Hematopoietic multipotent progenitor cell treated with erythropoietin and hydrocortisone succinate and interleukin-3 and kit ligand, for 8 days (in vitro differentiated cells): ENCODE data around the gene TMEM59.
A peak's percentile ranks its signal among the peaks of the same experiment; 100 is the strongest.
"Not testable (repeated sequence)": the region's sequence is repeated elsewhere in the genome, so short reads cannot be mapped to it uniquely, and the experiment has no call there.

ENCODE experiments used
- DNase-seq: peaks from one replicate; pipeline ENCODE4 v3.0.0-alpha.2; 2015

Gene TMEM59

DNA sequence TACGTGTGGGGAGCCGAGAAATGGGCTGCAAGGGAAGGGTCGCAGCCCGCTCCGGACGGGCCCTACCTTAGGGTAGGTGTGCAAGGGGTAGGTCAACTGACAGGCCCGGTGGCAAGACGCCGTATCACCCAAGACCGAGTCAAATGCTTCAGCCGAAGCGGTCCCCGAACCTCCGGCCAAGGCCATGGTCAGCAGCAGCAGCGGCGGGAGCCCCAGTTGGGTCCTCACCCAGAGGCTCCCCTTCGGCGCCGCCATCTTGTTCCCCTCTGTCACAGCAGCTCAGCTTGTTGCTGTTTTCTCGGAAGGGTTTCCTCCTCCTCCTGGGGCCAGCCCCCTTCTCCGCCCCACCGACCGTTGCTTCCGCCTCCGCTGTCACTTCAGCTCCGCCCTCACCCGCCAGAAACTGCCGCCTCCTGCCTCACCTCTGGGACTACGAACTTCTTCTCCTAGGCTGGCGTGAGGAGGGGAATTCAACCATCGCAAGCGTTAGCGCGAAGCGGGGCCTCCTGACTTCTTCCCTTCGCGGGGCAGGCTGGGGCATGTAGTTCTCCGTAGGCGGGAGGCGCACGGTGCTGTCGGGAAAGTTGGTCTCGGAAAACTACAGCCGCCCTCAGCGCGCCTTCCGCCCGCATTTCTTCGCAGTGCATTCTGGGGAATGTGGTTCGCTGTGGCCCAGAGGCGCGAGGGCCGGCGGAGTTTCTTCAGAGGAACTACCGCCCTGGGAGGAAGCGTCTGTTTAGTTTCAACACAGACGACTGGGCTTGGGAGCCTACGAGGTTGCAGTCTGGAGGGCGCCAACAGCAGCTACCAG lies at the start of gene TMEM59, which contains the start of gene TCEANC2:
Gene TMEM59, minus strand, starts transcription at position 271 of the 811 bp plus-strand sequence. Its CDS starts 16 bp downstream, at position 255.
Gene TCEANC2, plus strand, starts transcription at position 675 of the 811 bp plus-strand sequence. CDS start 815 bp downstream, outside the sequence.
- peak; percentile 99 for DNase-seq

- DNase-seq = no peak
These were observed 47.5 kb upstream of the TMEM59 start for GRCh38 chr1:54100500-54100899.

GRCh38 chr1:54099061-54099610 lies 46.1 kb upstream of the TMEM59 start:
- no peak for DNase-seq

DNA sequence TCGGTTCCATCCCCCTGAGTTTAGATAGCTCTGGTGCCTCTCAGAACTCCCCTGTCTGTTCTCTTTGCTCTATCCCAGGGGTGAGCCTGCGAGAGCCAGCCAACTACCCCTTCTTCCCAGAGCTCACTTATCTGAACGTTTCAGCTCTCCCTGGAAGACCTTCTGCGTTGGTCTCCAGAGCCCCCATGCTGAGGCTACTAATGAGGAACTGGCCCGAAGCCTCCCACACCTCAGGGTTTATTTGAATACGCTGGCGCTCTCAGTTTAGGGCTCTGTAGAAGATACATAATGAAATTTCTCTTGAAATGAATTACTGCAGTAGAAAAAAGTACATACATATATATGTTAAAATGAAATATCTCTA lies 43.9 kb upstream of the TMEM59 start:
- no peak for DNase-seq

GRCh38 chr1:54096227-54096876 lies 43.3 kb upstream of the TMEM59 start:
- DNase-seq = no peak

- DNase-seq = peak; percentile 7
These were observed 42.7 kb upstream of the TMEM59 start for GRCh38 chr1:54095546-54096226.

- not testable (repeated sequence) for DNase-seq
These were observed 41.7 kb upstream of the TMEM59 start for GRCh38 chr1:54094730-54095105.

GRCh38 chr1:54094001-54094729 lies 41.2 kb upstream of the TMEM59 start:
- no peak for DNase-seq

- no peak for DNase-seq
These were observed 38.7 kb upstream of the TMEM59 start for GRCh38 chr1:54091666-54092065.

GRCh38 chr1:54088385-54088784 lies 35.4 kb upstream of the TMEM59 start:
- no peak for DNase-seq

DNA sequence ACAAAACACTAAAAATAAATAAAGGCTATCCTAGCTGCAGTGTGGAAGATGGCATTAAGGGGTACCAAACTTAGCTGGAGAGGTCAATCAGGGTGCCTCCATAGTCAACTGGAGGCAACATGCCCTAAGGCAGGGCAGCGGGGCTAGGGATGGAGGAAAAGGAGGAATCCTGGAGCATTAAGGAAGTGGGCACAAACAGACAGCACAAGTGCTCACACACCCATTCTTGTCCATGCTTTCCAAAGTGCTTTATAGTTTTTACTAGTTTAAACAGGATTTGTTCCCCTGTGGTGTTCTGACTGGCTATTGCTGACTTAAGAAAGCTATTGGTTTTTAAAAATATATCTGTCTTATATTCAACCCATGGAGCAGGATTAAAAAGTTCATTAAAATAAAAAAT lies 33.8 kb upstream of the TMEM59 start:
- DNase-seq = no peak

GRCh38 chr1:54084794-54085193 lies 31.8 kb upstream of the TMEM59 start:
- no peak for DNase-seq

DNA sequence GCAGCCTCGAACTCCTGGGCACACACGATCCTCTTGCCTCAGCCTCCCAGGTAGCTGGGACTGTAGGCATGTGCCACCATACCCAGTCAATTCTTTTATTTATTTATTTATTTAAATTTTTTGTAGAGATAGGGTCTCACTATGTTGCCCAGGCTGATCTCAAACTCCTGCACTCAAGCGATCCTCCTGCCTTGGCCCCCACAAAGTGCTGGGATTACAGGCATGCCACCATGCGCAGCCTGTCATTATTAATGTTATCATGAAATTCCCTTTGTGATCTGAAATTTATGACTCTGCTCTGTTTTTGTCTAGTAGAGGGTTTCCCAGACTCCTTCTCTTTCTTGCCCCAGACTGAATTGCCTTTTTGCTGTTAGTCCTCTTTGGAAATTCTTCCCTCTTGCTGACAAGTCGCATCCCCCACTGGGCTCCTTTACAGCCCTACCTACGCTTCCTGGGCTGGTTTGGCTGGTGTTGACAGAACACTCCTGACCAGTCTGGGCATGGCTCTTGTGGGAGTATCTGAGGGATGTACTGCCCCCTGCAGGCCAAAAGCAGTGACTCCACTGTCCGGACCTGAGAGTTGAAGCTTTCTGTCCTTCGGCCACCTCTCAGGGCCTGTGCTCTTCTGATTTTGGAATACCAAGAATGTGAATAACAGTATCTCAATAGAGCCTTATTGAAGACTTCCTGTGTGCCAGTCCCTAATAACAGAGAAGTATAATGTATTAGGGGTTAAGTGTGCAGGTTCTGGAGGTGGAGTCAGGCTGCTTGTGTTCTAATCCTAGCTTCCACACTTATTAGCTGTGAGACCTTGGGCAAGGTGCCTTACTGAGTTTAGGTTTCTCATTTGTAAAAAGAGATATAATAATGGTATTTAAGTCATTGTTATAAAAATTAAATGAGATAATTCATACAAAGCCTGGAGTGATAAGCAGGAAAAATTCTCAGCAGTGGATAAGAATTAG lies 28.6 kb upstream of the TMEM59 start:
- peak; percentile 80 for DNase-seq

- DNase-seq = no peak
These were observed 27.6 kb upstream of the TMEM59 start for GRCh38 chr1:54080598-54081049.

DNA sequence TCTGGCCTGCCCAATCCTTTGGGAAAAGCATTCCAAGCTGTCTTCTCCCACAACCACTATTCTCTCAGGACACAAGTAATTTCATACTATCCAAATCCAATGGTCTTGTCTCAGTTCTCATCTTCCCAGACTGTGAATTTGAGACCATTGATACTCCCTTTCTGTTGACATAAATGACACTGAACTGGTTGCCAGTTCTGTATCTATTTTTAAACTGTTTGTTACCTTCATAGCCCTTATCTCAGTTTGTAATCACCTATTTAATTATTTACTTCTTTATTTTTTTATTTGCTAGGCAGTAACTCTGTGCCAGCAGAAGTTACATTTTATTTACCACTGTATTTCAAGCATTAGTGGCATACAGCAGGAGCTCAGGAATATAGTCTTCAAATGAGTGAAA lies 24.4 kb upstream of the TMEM59 start:
- DNase-seq = no peak

- DNase-seq = peak; percentile 83
These were observed 17.3 kb upstream of the TMEM59 start for GRCh38 chr1:54070171-54070837.

- no peak for DNase-seq
These were observed 16.8 kb upstream of the TMEM59 start for GRCh38 chr1:54069791-54070170.

GRCh38 chr1:54064299-54064698 lies 11.3 kb upstream of the TMEM59 start:
- no peak for DNase-seq

GRCh38 chr1:54054438-54054749 lies 1.4 kb upstream of the TMEM59 start:
- peak; percentile 65 for DNase-seq

DNA sequence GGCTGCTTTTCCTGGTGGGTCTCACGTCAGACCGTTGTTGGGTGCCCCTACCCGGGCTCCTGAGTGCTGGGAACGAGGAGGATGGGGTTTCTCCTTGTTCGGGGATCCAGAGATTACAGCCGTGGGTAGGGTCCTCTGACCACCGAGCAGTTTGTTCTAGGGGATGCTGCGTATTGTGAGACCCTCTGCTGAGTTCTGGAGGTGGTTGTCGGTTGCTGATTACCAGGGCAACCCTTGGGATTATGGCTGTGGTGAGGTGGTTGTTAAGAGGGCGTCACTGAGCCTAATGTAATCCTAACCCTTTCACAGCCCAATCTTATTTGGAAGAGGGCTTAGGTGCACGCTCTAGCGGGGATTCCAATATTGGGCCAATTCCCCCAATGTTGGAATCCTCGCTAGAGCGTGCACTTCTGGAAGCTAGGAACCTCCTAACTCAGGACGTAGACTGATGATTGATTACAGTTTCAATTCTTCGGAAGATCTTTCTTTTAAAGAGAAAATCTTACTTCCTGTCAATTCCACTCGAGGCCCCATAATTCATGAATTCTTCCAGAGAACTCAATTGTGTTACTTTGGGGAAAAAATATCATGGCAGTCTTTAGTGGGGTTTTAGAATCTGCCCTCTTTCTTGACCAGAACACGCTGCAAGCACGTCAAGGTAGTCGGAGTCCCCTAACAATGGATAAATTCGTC lies 887 bp upstream of the TMEM59 start:
- DNase-seq = peak; percentile 41
